Superior temporal gyrus (tissue), 1 donor: Measurements from ENCODE around the gene STAT5B.
A peak's percentile ranks its signal among the peaks of the same experiment; 100 is the strongest.
"Not testable (repeated sequence)": the region's sequence is repeated elsewhere in the genome, so short reads cannot be mapped to it uniquely, and the experiment has no call there.

Experiments used
- DNase-seq: peaks from one replicate; pipeline ENCODE4 v3.0.0-alpha.2; 2016; ENCODE audit errors: extremely low spot score

The STAT5B gene

DNA sequence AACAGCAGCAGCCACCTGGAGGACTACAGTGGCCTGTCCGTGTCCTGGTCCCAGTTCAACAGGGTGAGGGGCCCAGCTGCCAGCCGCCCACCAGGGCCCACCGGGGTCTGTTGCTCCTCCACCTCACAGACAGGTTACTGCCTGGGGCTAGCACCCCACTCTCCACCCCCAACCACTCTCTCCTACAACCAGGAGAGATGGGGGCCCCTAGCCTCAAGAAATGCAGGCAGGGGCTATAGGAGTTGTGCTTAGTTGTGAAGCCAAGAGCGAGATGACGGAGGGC is 30.1 kb upstream of the STAT5B start:
- DNase-seq = no peak

DNA sequence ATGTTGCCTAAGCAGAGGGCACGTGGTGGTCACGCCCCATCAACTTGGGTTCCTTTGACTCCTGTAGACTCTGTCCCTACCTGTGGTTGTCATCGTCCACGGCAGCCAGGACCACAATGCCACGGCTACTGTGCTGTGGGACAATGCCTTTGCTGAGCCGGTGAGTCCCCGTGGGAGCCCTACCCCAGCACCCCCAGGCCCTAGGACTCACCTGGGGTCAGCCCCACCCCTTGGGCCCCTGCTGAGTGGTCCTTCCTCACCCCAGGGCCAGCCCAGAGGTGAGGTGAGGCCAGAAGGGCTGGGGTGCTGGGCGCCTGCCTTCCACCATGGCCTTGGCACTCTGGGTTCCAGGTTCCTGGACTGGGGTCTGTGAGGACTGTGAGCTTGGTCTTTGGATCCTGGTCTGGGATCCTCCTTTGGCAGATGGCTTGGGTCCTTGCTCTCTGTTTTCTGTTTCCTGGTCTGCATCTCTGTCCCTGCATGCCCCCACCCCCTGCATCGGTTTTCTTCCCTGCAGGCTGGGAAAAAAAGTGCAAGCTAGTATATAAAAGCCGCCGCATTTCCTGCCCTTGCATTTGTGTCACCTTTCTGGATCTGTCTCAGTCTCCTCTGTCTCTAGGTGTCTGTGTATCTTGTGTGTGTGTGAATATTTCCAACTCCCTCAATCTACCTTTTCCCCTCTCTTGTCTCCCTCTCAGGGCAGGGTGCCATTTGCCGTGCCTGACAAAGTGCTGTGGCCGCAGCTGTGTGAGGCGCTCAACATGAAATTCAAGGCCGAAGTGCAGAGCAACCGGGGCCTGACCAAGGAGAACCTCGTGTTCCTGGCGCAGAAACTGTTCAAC is 29.6 kb upstream of the STAT5B start:
- DNase-seq = no peak

DNA sequence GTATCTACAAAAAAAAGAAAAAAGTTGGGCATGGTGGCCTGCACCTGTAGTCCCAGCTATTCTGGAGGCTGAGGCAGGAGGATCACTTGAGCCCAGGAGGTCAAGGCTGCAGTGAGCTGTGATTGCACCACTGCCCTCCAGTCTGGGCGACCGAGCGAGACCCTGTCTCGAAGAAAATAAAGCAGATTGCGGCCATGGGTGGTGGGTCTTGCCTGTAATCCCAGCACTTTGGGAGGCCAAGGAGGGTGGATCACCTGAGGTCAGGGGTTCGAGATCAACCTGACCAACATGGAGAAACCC is 28.8 kb upstream of the STAT5B start:
- DNase-seq = not testable (repeated sequence)

DNA sequence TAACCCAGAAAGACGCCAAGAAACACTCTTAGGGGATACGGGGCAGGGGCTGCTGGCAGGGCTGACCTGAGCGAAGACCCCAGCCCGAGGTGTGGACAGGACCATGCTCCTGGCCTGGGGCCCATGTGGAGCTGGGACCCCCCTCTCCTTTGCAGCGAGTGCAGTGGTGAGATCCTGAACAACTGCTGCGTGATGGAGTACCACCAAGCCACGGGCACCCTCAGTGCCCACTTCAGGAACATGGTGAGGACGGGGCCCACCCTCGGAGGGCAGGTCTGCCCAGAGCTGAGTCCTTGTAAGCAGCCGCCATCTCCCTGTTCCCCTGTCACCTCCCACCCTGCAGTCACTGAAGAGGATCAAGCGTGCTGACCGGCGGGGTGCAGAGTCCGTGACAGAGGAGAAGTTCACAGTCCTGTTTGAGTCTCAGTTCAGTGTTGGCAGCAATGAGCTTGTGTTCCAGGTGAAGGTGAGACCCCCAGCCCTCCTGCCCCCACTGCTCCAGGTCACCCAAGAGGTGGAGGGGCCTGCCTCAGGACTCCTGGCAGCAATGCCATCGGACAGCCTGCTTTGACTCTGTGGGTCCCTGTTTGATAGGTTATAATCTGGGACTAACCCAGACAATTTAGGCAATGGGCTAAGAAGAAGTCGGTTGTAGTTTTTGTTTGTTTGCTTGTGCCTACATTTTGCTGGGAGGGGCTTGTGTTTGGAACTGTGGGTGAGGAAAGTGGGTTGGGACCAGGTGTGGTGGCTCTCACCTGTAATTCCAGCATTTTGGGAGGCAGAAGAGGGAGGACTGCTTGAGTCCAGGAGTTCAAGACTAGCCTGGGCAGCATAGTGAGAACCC is 28.2 kb upstream of the STAT5B start:
- no peak for DNase-seq

DNA sequence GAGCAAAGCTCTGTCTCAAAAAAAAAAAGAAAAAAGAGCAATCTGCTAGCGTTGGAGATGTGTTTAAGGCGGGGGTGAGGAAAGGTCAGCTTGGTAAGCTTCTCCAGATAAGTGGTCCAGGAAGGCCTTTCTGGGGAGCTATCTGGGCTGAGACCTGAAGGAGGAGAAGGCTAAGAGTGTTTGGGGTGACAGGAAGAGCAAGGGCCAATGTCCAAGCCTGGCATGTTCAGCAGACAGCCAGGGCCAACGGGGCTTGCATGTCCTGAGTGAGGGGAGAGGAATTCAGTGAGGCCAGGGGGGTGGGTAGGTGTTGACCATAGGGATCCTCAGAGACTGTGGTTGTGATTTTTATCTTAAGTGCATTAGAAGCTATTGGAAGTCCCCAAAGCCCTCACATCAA is 27.5 kb upstream of the STAT5B start:
- DNase-seq = no peak

DNA sequence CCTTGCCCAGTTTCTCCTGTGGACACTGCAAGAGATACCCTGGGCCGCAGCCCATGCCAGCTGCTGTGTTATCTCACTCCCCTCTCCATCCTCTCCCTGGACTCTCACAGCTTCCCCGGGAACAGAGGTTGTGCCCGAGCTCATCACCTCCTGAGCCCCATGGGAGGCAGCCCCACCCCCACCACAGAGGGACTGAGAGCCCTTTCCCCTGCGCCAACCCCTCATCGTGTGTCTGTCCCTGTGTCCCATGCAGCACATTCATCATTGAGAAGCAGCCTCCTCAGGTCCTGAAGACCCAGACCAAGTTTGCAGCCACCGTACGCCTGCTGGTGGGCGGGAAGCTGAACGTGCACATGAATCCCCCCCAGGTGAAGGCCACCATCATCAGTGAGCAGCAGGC is 24.8 kb upstream of the STAT5B start:
- DNase-seq = no peak

DNA sequence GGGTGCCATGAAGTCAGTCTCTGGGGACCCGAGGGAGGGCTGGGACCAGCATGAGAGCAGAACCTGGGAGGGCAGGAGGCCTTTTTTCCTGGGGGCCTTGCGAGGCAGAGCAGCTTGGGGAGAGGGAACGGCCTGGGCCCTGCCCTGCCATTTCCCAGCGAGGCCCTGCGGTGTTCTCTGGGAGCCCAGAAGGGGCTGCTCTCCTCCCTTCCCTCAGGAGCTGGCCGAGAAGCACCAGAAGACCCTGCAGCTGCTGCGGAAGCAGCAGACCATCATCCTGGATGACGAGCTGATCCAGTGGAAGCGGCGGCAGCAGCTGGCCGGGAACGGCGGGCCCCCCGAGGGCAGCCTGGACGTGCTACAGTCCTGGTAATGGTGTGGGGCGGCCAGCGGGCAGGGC is 23.7 kb upstream of the STAT5B start:
- DNase-seq = not testable (repeated sequence)

DNA sequence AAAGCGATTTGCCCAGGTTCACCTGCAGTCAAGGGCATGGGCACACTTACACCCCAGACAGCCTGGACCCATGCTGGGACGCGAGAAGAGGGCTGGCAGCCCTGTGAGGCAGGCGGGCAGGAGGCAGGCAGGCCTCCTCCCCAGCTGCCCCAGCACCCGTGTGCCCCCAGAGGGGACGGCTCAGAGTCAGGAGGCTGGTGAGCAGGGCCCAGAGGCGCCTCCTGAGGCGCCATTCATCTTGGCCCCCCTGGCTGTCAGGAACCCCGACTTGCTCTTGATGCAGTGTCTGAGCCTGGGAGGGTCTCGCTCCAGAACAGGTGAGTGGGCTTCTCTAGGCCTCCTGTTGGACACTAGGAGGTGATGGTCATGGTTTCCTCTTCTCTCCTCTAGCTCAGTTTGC is 23.2 kb upstream of the STAT5B start:
- not testable (repeated sequence) for DNase-seq

DNA sequence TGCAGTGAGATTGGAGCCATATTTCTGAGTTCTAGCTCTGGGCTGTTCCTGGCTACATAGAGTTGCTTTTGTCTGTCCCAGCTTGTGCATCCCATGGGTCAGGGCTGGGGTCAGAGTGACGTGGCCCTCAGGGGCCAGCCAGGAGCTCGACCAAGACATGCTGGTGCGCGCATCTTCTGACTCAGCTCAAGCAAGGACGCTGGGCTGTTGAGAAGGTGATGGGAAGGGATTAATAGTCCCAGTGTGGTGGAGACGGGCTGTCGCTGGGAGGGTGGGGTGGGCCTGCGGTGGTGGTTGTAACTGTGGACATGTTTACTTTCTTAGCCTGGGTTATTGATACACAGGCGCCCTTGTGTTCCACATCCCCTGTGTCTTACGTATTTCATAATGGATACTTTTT is 21.6 kb upstream of the STAT5B start:
- DNase-seq = not testable (repeated sequence)

DNA sequence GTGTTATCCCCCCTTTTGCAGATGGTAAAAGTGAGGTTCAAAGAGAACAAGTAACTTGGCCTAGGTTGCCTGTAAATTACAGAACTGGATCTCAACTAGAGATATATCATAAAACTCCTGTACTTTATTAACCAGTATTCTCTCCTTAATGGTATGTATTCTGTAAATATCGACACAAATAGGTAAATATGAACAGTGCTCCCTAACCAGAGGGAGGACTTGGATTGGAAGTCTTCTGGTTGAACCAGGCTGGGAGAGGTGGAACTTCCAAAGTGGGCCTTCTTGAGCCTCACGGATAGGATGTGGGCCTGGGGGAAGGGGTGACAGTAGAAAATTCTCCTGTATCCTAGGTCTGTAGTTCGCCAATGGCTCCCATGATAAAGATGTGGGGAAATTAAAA is 19.8 kb upstream of the STAT5B start:
- DNase-seq = no peak

DNA sequence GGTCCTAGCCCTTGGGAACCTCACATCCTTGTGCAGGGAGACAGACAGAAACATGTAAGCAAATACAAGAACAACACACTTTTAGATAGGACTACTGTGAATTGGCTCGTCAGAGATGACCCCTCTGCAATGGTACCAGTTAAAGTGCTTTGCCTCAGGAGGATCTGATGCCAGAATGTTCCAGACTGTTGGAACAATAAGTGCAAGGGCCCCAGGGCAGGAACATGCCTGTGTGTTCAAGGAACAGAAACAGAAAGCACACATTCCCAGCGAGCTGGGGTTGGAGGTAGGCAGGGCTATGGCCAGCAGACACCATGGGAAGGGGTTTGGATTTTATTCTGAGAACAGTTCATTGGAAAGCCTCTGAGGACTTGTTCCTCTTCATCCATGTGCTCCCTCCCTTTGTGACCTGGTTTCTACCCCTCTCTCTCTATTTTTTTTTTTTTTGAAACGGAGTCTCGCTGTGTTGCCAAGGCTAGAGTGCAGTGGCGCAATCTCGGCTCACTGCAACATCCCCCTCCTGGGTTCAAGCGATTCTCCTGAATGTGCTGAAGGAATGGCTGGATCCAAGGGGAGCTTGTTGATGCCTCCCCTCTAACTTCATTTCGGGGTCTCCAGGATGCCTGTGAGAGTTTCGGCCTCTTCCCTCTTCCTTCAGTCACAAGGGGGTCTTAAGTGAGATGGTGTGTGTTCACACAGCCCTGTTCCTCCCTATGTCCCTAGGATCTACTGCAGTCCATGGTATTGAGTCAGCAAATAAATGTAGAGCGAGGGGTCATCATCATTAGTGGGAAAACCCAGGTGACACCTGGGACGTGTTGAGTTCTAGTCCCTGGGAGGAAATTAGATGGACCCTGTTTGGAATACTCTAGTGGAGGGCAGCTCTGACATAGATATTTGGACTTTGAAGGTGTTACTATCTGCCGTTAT is 18.5 kb upstream of the STAT5B start:
- no peak for DNase-seq

DNA sequence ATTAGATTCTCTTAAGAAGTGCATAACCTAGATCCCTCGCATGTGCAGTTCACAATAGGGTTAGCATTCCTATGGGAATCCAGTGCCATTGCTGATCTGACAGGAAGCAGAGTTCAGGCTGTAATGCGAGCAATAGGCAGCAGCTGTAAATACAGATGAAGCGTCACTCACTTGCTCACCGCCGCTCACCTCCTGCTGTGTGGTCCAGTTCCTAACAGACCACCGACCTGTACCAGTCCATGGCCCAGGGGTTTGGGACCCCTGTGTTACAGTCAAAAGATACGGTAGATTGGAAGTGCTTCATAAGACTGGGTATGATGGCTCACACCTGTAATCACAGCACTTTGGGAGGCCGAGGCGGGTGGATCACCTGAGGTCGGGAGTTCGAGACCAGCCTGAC is 14.9 kb upstream of the STAT5B start:
- no peak for DNase-seq

DNA sequence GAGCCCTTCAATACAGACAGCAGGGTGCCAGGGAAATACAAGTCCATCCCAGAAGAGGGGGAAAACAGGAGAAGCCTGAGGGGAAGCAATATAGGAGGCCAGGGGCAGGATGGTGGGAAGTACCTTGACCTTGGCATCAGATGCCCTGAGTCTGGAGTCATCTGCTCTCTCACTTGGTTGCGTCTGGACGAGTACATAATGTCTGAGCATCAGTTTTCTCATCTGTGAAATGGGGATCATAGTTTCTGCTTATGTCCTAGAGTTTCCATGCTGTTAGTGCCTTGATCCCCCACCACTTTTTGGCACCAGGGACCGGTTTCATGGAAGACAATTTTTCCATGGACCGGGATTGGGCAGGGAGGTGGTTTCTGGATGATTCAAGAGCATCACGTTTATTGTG is 14.4 kb upstream of the STAT5B start:
- DNase-seq = no peak

DNA sequence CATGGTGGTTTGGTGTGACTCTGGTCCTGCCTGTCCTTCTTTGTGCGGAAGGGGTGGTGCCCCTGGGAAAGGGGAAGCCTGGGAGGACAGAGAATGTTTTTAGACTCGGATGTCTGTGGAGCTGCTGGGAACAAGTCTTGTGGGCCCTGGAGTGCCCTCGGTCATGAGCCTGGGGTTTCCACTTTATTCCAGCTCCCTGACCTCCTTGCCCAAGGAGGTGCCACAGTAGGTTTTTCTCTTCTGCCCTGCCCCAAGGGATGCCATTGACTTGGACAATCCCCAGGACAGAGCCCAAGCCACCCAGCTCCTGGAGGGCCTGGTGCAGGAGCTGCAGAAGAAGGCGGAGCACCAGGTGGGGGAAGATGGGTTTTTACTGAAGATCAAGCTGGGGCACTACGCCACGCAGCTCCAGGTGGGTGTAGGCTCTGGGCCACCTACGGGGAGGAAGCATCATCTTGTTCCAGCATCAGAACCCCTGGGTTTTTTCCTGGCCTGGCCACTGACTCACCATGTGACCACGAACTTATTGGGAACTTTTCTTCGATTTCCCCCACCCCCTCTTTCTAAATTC is 13.5 kb upstream of the STAT5B start:
- DNase-seq = no peak

DNA sequence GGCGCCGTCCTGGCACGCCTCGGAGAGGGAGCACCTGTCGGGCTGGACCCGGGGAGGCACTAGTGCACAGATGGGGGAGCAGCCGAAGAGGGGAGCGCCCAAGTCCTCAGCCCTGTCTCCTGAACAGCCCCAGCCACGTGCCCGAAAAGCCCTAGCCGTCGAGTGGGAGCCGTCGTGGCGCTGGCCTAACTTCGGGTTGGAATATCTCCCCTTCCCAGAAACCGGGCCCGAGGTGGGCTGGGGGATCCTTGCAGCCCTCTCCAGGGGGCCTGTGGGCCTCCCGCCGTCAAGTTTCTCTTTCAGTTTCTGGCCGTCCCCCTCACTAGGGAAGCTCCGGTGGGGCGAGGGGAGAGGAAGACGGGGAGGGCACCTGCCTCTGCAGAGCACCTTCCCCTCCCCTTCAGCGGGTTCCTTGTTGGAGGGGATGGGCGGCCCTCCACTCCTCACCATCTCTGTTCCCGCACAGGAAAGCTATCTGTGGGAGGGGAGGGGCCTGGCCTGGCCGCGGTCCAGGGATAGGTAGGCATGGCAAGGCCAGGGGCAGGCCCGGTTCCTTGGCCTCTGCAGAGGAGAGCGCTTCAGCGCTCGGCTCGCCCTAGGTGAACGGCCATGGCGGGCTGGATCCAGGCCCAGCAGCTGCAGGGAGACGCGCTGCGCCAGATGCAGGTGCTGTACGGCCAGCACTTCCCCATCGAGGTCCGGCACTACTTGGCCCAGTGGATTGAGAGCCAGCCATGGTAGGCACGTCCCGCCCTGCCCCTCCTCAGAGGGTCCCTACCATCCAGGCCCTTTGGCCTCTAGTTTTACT is 12.8 kb upstream of the STAT5B start:
- no peak for DNase-seq

DNA sequence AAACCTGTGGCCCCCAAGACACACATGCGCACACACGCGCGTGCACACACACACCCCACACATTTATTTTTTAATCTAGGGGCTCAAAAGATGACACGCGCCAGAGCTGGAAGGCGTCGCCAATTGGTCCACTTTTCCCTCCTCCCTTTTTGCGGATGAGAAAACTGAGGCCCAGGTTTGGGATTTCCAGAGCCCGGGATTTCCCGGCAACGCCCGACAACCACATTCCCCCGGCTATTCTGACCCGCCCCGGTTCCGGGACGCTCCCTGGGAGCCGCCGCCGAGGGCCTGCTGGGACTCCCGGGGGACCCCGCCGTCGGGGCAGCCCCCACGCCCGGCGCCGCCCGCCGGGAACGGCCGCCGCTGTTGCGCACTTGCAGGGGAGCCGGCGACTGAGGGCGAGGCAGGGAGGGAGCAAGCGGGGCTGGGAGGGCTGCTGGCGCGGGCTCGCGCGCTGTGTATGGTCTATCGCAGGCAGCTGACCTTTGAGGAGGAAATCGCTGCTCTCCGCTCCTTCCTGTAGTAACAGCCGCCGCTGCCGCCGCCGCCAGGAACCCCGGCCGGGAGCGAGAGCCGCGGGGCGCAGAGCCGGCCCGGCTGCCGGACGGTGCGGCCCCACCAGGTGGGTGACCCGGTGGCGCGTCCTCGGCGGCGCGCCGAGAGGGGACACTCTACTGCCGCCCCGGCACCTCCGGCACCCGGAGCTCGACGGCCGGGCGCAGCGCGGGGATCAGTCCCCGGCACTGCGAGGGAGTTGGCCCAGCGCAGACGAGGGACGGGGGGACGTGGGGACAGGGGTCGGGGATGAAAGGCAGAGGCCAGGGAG is 12.0 kb upstream of the STAT5B start, which contains the start of gene STAT5A:
Gene STAT5A (plus strand): TSS at position 522 of the 826 bp plus-strand sequence. CDS start 914 bp downstream, outside the sequence.
- peak; percentile 59 for DNase-seq

DNA sequence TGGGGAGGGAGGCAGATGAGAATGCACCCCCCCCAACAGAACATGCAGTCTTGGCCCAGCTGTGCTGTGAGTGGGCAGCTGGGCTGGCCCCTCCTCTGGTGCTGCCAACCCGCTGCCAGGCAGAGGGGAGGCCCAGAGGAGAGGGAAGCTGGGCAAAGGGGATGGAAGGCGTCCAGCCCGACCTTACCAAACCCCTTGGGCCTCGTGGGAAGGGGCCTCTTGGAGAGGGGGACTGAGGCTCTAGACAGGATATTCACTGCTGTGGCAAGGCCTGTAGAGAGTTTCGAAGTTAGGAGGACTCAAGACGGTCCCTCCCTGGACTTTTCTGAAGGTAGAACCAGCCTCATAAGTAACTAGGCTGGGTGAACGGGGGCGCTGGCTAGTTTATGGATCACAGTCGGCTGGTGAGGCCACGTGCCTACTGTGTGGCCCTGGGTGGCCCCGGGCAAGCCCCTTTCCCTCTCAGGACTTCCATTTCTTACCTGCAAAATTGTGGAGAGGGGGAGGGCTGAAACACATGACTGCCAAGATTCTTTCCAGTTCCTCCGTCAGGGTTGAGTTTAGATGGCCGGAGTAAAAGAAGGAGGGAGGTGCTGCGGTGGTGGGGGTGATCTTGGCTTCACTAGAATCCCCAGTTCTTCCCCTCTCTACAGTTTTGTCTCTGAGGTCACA is 11.2 kb upstream of the STAT5B start:
- no peak for DNase-seq

DNA sequence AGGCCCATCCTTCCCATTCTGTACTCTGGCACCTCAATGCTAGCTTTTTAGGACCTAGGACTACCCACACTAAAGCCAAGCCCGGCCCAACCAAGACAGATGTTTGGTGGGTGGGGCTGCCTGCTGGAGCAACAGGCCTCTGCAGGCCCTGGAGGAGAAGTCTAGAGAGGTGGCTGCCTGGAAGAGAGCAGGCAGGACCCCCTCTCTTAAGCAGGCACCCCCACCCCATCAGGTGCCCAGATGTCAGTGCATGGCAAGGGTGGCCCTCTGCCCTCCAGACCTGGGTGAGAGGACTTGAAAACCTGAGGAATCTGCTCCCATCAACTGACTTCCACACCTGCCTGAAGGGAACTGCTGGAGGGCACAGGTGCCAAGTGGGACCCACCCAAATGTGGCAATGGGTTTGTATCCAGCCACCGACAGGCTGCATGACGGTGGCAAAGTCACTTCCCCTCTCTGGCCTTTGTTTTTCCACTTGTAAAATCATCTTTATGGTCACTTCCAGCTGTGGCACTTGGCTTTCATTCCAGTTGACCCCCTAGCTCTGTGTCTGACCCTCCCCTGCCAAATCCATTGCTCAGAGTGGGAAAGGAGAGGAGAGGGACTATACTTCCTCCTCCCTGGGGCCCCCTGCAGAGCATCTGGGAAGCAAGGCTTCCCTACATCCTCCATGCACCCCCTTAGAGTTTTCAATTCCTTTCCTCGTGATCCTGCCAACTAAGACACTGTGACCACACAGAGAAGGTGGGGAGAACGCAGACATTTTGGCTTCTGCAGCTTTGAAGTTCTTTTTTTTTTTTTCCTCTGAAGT is 10.4 kb upstream of the STAT5B start:
- no peak for DNase-seq
